ENCODE results near the gene ARPC1B. TPM values are rescaled to one million over a fixed set of nuclear protein-coding genes. Genes with fewer than 3 reads are reported as not detected.
"Not testable (repeated sequence)": the region's sequence is repeated elsewhere in the genome, so short reads cannot be mapped to it uniquely, and the experiment has no call there.

Gene ARPC1B
- total RNA-seq, 1 experiment from 2014 or later, result 381 TPM

GRCh38 chr7:99344061-99344647, 30.4 kb upstream of the ARPC1B start:
- DNase-seq (no peak), ATAC-seq (no peak)
- Histone ChIP-seq H3K4me2 (ENCODE audit: low read length) (no peak overlapping the region), H2AFZ (ENCODE audit: low read length) (no peak overlapping the region), H3K4me1 (ENCODE audit: insufficient read depth, low read length) (no peaks in the 10 kb centered on the region), H3K9me2 (replicated peaks; ENCODE audit: low read length) (no peaks in the 10 kb centered on the region), H3K36me3 (ENCODE audit: low read depth, low read length) (peaks cover 45% of the 10 kb centered on the region), H3K9me3 (ENCODE audit: low read length) (no peaks in the 10 kb centered on the region), H3K79me2 (ENCODE audit: low read length) (no peaks in the 10 kb centered on the region), H3K27me3 (ENCODE audit: low read length) (no peaks in the 10 kb centered on the region), H3F3A (ENCODE audit: low read length, unreplicated experiment) (no peaks in the 10 kb centered on the region), H3K9ac (ENCODE audit: low read length) (no peak overlapping the region), H4K20me1 (ENCODE audit: low read length) (no peaks in the 10 kb centered on the region), H3K27ac (ENCODE audit: low read length) (no peak overlapping the region), H3K4me3 (ENCODE audit: low read length) (no peak overlapping the region)
- intact Hi-C loops (cut with micrococcal nuclease), result no loop called here
- ChIA-PET CTCF (no interaction called here), POLR2A (ENCODE audit: unreplicated experiment) (no interaction called here)
- BruUV-seq (replicated peaks), result no TSS peak
- TF ChIP-seq EZH2 (IDR thresholded peaks at IDR 0.05; ENCODE audit: low read length, unreplicated experiment) (no peak), CTCF (conservative IDR thresholded peaks at IDR 0.05; ENCODE audit: low read depth, low read length) (no peak), EZH2phosphoT487 (IDR thresholded peaks at IDR 0.05; ENCODE audit: borderline replicate concordance, low read length) (no peak)

GRCh38 chr7:99350641-99351040, 23.9 kb upstream of the ARPC1B start:
- DNase-seq; ATAC-seq; H3K27me3 ChIP-seq (ENCODE audit: low read length); CTCF ChIA-PET; H3K9me3 ChIP-seq (ENCODE audit: low read length); H3K4me1 ChIP-seq (ENCODE audit: insufficient read depth, low read length); H3K4me3 ChIP-seq (ENCODE audit: low read length); H3K9ac ChIP-seq (ENCODE audit: low read length); H3K79me2 ChIP-seq (ENCODE audit: low read length); H3K27ac ChIP-seq (ENCODE audit: low read length); H3K9me2 ChIP-seq (replicated peaks; ENCODE audit: low read length); H4K20me1 ChIP-seq (ENCODE audit: low read length); intact Hi-C loops (cut with micrococcal nuclease); H2AFZ ChIP-seq (ENCODE audit: low read length); H3F3A ChIP-seq (ENCODE audit: low read length, unreplicated experiment); BruUV-seq (replicated peaks); H3K4me2 ChIP-seq (ENCODE audit: low read length): not testable (repeated sequence)
- POLR2A ChIA-PET (ENCODE audit: unreplicated experiment), result interaction anchor here (0.6 kb wide), 1 partner anchor 256 kb away, joined by 4 read pairs; no protein-coding TSS in a partner anchor
- H3K36me3 ChIP-seq (ENCODE audit: low read depth, low read length), result peaks cover 25% of the 10 kb centered on the region

- no peak for DNase-seq
- Histone ChIP-seq H3F3A (ENCODE audit: low read length, unreplicated experiment) (no peaks in the 10 kb centered on the region), H3K79me2 (ENCODE audit: low read length) (no peaks in the 10 kb centered on the region), H3K36me3 (ENCODE audit: low read depth, low read length) (peaks cover 21% of the 10 kb centered on the region; the same call in 1 of the 2 replicates), H3K9ac (ENCODE audit: low read length) (no peak overlapping the region), H4K20me1 (ENCODE audit: low read length) (no peaks in the 10 kb centered on the region), H3K4me1 (ENCODE audit: insufficient read depth, low read length) (no peaks in the 10 kb centered on the region), H3K9me3 (ENCODE audit: low read length) (no peaks in the 10 kb centered on the region), H2AFZ (ENCODE audit: low read length) (no peak overlapping the region), H3K9me2 (replicated peaks; ENCODE audit: low read length) (no peaks in the 10 kb centered on the region), H3K27ac (ENCODE audit: low read length) (no peak overlapping the region), H3K4me2 (ENCODE audit: low read length) (no peak overlapping the region), H3K27me3 (ENCODE audit: low read length) (no peaks in the 10 kb centered on the region), H3K4me3 (ENCODE audit: low read length) (no peak overlapping the region)
- TF ChIP-seq CTCF (conservative IDR thresholded peaks at IDR 0.05; ENCODE audit: low read depth, low read length), result no peak
- TF ChIP-seq EZH2phosphoT487 (IDR thresholded peaks at IDR 0.05; ENCODE audit: borderline replicate concordance, low read length), result no peak
- TF ChIP-seq EZH2 (IDR thresholded peaks at IDR 0.05; ENCODE audit: low read length, unreplicated experiment), result no peak
- ATAC-seq, result no peak
- ChIA-PET POLR2A (ENCODE audit: unreplicated experiment) (no interaction called here), CTCF (no interaction called here)
- intact Hi-C loops (cut with micrococcal nuclease), result no loop called here
- no TSS peak for BruUV-seq (replicated peaks)
Measured at GRCh38 chr7:99352247-99352646, 22.3 kb upstream of the ARPC1B start.
